ENCODE data around the gene ZNF641.
"Not testable (repeated sequence)": the region's sequence is repeated elsewhere in the genome, so short reads cannot be mapped to it uniquely, and the experiment has no call there.

ZNF641 gene

GRCh38 chr12:48334808-48335207 is 15.9 kb downstream of the ZNF641 start:
- DNase-seq (ENCODE audit: low read depth) = no peak

- not testable (repeated sequence) for DNase-seq (ENCODE audit: low read depth)
Measured at GRCh38 chr12:48333680-48334079, 17.0 kb downstream of the ZNF641 start.

DNA sequence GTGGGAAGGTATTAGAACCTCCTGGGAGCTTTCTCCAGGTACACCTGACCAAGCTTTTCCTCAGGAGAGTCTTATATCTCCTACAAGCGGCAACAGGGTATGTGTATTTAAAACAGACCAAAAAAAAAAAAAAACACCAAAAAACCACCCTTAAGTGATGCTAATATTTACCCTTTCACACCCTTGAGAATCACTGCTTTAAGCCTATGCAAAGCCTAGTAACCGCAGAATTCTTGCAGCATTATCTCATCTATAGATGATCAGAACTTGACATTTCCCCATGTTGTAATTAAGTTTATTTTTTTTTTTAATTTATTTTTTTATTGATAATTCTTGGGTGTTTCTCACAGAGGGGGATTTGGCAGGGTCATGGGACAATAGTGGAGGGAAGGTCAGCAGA is 19.3 kb downstream of the ZNF641 start:
- no peak for DNase-seq (ENCODE audit: low read depth)

DNA sequence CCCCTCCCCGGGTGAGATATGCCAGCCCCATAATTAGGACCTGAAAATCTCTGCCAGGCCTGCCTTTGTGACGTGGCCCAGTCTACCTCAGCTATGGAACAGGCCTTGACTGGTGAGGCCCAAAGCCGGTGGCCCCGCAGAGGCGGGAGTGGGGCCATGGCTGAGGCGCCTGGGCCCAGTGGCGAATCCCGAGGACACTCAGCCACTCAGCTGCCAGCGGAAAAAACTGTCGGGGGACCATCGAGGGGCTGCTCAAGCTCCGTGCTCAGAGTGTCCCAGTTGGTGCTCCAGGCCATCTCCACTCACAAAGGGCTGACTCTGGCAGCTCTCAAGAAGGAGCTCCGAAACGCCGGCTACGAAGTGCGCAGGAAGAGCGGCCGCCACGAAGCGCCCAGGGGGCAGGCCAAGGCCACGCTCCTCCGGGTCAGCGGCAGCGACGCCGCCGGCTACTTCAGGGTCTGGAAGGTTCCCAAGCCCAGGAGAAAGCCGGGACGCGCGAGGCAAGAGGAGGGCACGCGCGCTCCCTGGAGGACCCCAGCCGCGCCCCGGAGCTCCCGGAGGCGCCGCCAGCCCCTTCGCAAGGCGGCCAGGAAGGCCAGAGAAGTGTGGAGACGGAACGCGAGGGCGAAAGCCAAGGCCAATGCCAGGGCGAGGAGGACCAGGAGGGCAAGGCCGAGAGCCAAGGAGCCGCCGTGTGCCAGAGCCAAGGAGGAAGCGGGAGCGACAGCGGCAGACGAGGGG is 21.4 kb downstream of the ZNF641 start:
- no peak for DNase-seq (ENCODE audit: low read depth)

- no peak for DNase-seq (ENCODE audit: low read depth)
Measured at GRCh38 chr12:48316491-48316890, 34.2 kb downstream of the ZNF641 start.

DNA sequence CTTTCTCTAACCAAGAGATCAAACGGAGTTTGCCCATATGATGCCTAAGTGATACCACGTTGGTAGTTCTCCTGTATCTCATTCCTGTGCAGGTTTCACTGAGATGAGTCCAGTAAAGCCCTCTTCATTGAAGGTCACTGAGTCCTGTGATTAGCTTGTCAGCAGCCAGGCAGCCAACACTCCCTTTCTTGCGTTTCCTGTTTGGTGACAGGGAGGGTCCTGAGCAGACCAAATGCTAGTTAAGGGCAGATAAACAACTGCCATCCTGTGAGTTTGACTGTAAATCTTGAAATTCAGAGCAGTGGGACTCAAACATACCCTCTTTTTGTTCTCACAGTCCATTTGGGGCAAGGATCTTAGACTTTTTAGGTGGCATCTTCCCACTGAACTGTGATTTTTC is 39.4 kb downstream of the ZNF641 start:
- DNase-seq (ENCODE audit: low read depth) = no peak

- DNase-seq (ENCODE audit: low read depth) = no peak
Measured at GRCh38 chr12:48307269-48307668, 43.5 kb downstream of the ZNF641 start.

- no peak for DNase-seq (ENCODE audit: low read depth)
Measured at GRCh38 chr12:48305190-48305589, 45.5 kb downstream of the ZNF641 start.

- no peak for DNase-seq (ENCODE audit: low read depth)
Measured at GRCh38 chr12:48302161-48302911, 48.4 kb downstream of the ZNF641 start.

DNA sequence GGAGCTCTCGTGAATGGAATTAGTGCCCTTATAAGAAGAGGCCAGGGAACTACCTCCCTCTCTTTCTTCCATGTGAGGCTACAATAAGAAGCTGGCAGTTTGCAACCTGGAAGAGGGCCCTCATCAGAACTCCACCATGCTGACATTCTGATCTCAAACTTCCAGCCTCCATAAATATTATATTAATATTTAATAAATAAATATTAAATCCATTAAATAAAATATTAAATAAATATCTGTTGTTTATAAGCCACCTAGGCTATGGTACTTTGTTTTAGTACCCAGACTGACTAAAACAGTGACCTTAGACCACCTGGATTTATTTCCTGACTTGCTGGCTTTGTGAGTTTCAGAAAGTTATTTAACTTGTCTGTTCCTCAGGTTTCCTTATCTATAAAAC is 49.9 kb downstream of the ZNF641 start:
- DNase-seq (ENCODE audit: low read depth) = no peak

- peak; percentile 14 for DNase-seq (ENCODE audit: low read depth)
Measured at GRCh38 chr12:48296586-48297282, 54.0 kb downstream of the ZNF641 start.

- DNase-seq (ENCODE audit: low read depth) = no peak
Measured at GRCh38 chr12:48292040-48292439, 58.7 kb downstream of the ZNF641 start.

GRCh38 chr12:48291511-48291910 is 59.2 kb downstream of the ZNF641 start:
- no peak for DNase-seq (ENCODE audit: low read depth)

GRCh38 chr12:48288387-48289268 is 62.1 kb downstream of the ZNF641 start:
- DNase-seq (ENCODE audit: low read depth) = no peak

Data from activated T-helper 9 cell treated with anti-CD3 and anti-CD28 coated beads, Interleukin-2, amount 50 U/mL, for 16 hours (primary cell).